ENCODE measurements around the gene HDC. TPM values are rescaled to one million over a fixed set of nuclear protein-coding genes. Genes with fewer than 3 reads are reported as not detected.

Gene HDC
- polyA plus RNA-seq (ENCODE audit: insufficient read length in 3 of 3): 1 to 10 TPM in 1 of 3 donors, under 1 TPM in 2; 0.58 to 1.4 (median 0.71) TPM
- long read RNA-seq, donor 1: 0 reads
- long read RNA-seq, donor 2, partial matches to known transcripts: 0 of 2 reads
- long read RNA-seq, donor 2, other reads (novel, unspliced or antisense): 0 of 2 reads
- long read RNA-seq, donor 3: 0 reads
- long read RNA-seq, donor 4: 0 reads
- long read RNA-seq, donor 5: 0 reads
- long read RNA-seq, donor 6: 0 reads
- long read RNA-seq, donor 7, partial matches to known transcripts: 0 of 1 reads
- long read RNA-seq, donor 7, other reads (novel, unspliced or antisense): 0 of 1 reads
- long read RNA-seq, donor 8: 0 reads
- long read RNA-seq, donor 9: 0 reads
- long read RNA-seq, donor 10: 0 reads
- long read RNA-seq, donor 11: 0 reads
- long read RNA-seq, donor 12: 0 reads
- long read RNA-seq, donor 13: 0 reads
- long read RNA-seq, donor 14: 0 reads
- long read RNA-seq, donor 15: 0 reads
- long read RNA-seq, donor 16: 0 reads

DNA sequence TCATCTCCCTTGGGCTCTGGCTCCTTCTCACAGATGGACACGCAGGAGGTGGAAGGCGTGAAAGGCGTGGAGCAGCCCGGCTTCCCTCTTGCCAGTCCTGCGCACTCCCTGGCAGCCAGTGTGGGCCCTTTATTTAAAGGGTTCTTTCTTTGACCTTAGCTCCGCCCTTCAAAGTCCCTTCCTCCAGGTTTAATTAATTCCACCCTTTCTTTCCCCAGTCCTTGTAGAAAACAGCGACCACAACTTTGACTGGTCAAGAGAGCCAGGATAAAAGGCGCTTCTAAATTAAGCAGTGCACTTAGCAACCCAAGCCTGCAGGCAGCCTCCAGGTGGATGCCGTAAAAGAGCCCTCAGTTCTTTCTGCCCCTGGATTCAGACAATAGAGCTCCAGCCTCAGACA lies at the start of gene HDC:
Gene HDC (minus strand): TSS at position 107 of the 400 bp plus-strand sequence. CDS start 103 bp downstream, at position 4.
- no peak for DNase-seq

GRCh38 chr15:50312636-50313035 lies 47.1 kb upstream of the HDC start:
- no peak for DNase-seq

DNA sequence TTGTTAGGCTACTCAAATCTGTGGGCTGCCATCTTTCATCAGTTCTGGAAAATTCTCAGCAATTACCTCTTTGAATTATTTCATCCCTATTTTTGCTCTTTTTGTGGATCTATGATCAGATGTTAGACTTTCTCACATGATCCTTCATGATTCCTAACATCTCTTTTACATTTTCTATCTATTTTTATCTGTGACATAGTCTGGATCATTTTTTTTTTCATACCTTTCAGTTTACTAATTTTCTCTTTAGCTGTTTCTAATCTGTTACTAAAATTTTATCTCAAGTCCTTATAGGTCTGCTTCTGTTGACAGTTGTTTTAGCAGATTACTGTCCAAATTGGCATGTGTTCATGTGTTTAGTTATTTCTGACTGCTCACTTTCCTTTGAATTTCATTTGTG lies 42.3 kb upstream of the HDC start:
- no peak for DNase-seq

GRCh38 chr15:50304836-50305235 lies 39.3 kb upstream of the HDC start:
- DNase-seq: no peak

DNA sequence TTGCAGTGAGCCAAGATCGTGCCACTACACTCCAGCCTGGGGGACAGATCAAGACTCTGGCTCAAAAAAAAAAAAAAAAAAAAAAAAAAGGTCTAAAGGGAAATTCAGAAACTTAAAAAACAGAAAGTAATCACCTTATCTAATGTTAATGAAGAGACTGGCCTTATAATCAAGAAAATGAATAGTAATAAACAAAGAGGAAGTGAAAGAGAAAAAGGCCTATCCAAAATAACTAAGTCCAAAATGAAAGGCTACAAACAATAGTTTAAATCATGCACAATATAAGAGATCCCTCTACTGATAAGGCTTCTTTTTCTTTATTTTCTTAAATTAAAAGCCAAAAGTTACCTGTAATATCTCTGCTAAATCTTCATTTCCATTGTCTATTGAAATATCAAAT lies 37.1 kb upstream of the HDC start:
- no peak for DNase-seq

GRCh38 chr15:50298340-50298739 lies 32.8 kb upstream of the HDC start:
- DNase-seq: no peak

- DNase-seq: no peak
Measured at GRCh38 chr15:50295966-50296365, 30.4 kb upstream of the HDC start.

DNA sequence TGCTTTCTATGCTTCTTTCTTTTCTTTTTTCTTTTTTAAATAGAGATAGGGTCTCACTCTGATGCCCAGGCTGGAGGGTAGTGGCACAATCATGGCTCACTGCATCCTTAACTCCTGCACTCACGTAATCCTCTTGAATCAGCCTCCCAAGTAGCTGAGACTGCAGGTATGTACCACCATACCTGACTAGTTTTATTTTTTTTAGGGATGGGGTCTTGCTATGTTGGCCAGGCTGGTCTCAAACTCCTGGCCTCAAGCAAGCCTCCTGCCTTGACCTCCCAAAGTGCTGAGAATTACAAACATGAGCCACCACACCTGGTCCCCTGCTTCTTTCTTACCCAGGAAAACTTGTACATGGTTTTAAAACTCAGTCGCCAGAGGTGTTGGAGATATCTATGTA lies 24.2 kb upstream of the HDC start:
- no peak for DNase-seq

- no peak for DNase-seq
Measured at GRCh38 chr15:50287324-50288116, 22.0 kb upstream of the HDC start.

GRCh38 chr15:50281427-50281826 lies 15.9 kb upstream of the HDC start:
- no peak for DNase-seq

GRCh38 chr15:50280271-50280670 lies 14.7 kb upstream of the HDC start:
- no peak for DNase-seq

DNA sequence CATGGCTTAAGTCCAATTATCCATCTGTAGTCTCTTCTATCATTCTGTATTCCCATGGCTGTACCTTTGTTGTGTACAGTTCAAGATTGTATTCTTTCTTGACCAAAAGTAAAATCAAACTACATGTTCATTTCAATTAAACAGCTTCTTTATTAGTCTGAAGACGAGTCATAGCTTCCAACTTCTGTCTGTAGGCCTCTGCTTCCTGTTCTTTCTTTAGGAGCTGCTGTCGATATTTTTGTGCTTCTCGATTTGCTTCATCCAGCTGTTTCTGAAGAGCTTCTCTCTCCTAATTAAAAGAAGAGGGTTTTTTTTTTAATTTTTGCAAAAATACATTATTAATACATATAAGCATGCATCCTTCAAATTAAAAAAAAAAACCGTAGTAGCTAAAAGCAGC lies 13.0 kb upstream of the HDC start:
- DNase-seq: no peak

DNA sequence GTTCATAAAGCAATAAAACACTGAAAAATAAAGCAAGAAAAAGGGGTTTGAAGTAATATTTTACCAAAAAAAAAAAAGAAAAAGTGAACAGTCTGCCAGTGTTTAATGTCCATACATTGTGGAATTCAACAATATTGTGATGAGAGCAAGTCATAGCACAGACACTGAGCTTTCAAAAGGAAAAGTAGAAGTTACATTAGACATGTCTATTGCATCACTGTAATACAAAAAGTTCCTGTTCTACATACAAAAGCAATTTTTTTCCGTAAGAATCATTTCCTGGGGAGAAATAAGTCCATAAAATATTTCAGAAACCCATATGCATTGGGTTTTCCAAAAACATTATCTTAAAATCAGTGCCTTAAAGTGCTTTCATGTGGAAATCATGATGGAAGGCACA lies 11.8 kb upstream of the HDC start:
- DNase-seq: no peak

DNA sequence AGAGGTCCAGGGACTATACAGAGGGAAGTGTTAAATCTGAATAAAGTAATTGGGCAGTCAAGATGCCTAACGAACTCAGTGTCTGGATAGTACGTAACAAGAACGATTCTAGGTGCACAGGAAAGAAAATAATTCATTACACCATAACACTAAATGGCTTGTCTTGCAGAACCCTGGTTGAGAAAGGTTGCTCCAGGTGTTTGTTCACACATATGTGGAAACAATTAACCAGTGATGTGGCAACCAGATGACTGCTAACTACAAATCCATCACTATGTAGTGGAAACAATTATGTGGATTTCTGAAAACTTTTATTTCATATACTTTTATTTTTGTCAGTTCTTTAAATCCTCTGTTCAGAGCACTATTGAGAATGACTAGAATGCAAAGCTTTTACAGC lies 10.4 kb upstream of the HDC start:
- no peak for DNase-seq

GRCh38 chr15:50275091-50275490 lies 9.6 kb upstream of the HDC start:
- DNase-seq: no peak

- no peak for DNase-seq
Measured at GRCh38 chr15:50267577-50267976, 2.1 kb upstream of the HDC start.

GRCh38 chr15:50262533-50262932 lies 3.0 kb downstream of the HDC start:
- DNase-seq: no peak

DNA sequence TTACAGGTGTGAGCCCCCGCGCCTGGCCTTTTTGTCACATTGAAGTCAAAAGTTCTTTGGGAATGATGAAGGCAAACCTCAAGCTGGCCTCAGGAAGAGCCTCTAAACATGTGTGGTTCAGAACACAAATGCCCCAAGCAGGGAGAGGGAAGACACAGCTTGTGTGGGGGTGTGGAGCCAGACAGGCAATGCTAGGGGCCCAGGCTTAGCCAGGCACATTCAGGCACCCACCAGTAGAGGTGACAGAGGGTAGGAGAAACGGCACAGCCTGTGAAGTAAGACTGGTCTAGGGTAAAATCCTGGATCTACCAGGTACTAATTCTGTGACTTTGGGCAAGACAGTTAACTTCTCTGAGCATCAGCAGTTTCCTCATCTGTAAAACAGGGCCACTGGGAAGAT lies 3.5 kb downstream of the HDC start:
- DNase-seq: no peak

GRCh38 chr15:50260969-50261496 lies 4.5 kb downstream of the HDC start:
- DNase-seq: no peak

- DNase-seq: no peak
Measured at GRCh38 chr15:50259276-50259675, 6.2 kb downstream of the HDC start.

GRCh38 chr15:50257924-50258323 lies 7.6 kb downstream of the HDC start:
- no peak for DNase-seq

- no peak for DNase-seq
Measured at GRCh38 chr15:50257332-50257731, 8.2 kb downstream of the HDC start.
